Measurements from ENCODE around the gene CAMK2B.

- TF ChIP-seq NR3C1 (IDR thresholded peaks at IDR 0.05) (no peak), ATOH8 (CRISPR knock-in tag; IDR thresholded peaks at IDR 0.05; ENCODE audit: low read depth) (no peak), POLR2A (IDR thresholded peaks at IDR 0.05; ENCODE audit: low read length) (no peak), CHD2 (IDR thresholded peaks at IDR 0.05; ENCODE audit: low read length, partially characterized antibody) (no peak), MYC (IDR thresholded peaks at IDR 0.05; ENCODE audit: borderline replicate concordance, low read length) (no peak), HOXA7 (CRISPR knock-in tag; IDR thresholded peaks at IDR 0.05) (no peak), CTCF (IDR thresholded peaks at IDR 0.05) (no peak), REST (IDR thresholded peaks at IDR 0.05) (no peak)
These were observed 43.4 kb downstream of the CAMK2B start for GRCh38 chr7:44281811-44282600.
